Measurements from ENCODE around the gene BPIFB3. TPM values are rescaled to one million over a fixed set of nuclear protein-coding genes. Genes with fewer than 3 reads are reported as not detected.

Gene BPIFB3
- total and polyA plus RNA-seq, 11 donors: not detected

DNA sequence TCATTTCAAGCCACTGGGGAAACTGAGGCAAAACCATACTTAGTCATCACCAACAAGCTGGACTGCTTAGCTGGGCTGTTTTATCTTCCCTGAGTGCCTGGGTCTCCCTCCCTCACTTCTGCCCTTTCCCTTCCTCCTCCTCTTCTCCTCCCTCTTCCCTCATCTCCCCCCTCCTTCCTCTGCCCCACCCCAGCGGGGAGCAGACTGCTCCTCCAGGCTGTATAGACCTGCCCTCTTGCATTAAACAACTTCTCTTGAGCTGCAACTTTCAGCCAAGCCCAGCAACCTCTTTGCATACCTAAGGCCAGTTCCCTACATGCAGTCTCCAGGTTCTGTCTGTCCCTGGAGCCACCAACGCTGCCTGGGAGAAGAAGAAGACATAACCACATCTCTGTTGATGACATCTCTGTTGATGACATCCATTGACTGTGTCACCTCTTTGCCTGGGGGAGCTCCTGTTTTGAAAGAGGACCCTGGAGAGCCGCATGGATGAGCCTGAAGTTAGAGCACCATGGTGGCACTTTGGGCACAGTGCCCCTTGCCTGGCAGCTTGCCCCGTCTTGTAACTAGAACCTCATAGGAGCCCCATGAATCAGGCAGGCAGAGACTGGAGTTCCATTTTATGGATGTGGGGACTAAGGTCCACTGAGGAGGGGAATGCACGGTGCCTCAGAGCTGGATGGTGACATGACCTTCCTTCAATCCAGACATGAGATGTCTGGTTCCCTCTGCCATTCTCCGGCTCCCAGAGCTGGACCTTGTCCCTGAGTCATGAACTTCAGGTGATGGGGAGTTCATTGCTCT lies 30.1 kb upstream of the BPIFB3 start:
- H3K27ac ChIP-seq: no peak overlapping the region
- intact Hi-C loops (cut with DNase I): no loop called here
- WGBS, 4 donors: 68 to 76% (median 71%) methylated on average over 6 of the region's 6 CpGs
- TF ChIP-seq, protein P1, sequence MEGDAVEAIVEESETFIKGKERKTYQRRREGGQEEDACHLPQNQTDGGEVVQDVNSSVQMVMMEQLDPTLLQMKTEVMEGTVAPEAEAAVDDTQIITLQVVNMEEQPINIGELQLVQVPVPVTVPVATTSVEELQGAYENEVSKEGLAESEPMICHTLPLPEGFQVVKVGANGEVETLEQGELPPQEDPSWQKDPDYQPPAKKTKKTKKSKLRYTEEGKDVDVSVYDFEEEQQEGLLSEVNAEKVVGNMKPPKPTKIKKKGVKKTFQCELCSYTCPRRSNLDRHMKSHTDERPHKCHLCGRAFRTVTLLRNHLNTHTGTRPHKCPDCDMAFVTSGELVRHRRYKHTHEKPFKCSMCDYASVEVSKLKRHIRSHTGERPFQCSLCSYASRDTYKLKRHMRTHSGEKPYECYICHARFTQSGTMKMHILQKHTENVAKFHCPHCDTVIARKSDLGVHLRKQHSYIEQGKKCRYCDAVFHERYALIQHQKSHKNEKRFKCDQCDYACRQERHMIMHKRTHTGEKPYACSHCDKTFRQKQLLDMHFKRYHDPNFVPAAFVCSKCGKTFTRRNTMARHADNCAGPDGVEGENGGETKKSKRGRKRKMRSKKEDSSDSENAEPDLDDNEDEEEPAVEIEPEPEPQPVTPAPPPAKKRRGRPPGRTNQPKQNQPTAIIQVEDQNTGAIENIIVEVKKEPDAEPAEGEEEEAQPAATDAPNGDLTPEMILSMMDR (IDR thresholded peaks at IDR 0.05): no peak
- no peak for TF ChIP-seq POLR2A (IDR thresholded peaks at IDR 0.05)
- H3K36me3 ChIP-seq: no peaks in the 10 kb centered on the region
- peak in 1 of 5 donors; percentile 14 for DNase-seq
- no peaks in the 10 kb centered on the region for H3K9me3 ChIP-seq
- H3K4me1 ChIP-seq: no peaks in the 10 kb centered on the region
- H3K4me3 ChIP-seq: no peak overlapping the region
- ATAC-seq: no peak
- no peaks in the 10 kb centered on the region for H3K27me3 ChIP-seq

DNA sequence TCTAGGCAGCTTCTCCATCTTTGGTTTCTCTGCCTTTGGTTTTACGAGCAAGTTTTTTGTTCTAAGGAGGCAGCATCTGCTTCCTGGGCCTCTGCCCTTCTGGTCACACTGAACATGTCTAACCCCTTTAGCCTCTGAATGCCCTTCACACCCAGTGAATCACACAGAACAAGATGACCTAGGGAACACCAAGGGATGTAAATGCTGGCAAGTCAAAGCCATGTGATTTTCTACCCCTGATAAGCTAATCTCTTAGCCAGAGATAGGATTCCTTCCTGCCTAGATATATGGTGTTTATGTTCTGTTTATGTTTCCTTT lies 29.5 kb upstream of the BPIFB3 start:
- 57 to 68% (median 65%) methylated on average over 1 of the region's 1 CpG for WGBS, 4 donors
- DNase-seq (no peak), ATAC-seq (no peak)
- Histone ChIP-seq H3K4me3 (no peak overlapping the region), H3K9me3 (no peaks in the 10 kb centered on the region), H3K27ac (no peak overlapping the region), H3K4me1 (no peaks in the 10 kb centered on the region), H3K27me3 (no peaks in the 10 kb centered on the region), H3K36me3 (no peaks in the 10 kb centered on the region)
- intact Hi-C loops (cut with DNase I): no loop called here
- no peak for TF ChIP-seq POLR2A (IDR thresholded peaks at IDR 0.05)
- TF ChIP-seq, protein P1 (IDR thresholded peaks at IDR 0.05): no peak

DNA sequence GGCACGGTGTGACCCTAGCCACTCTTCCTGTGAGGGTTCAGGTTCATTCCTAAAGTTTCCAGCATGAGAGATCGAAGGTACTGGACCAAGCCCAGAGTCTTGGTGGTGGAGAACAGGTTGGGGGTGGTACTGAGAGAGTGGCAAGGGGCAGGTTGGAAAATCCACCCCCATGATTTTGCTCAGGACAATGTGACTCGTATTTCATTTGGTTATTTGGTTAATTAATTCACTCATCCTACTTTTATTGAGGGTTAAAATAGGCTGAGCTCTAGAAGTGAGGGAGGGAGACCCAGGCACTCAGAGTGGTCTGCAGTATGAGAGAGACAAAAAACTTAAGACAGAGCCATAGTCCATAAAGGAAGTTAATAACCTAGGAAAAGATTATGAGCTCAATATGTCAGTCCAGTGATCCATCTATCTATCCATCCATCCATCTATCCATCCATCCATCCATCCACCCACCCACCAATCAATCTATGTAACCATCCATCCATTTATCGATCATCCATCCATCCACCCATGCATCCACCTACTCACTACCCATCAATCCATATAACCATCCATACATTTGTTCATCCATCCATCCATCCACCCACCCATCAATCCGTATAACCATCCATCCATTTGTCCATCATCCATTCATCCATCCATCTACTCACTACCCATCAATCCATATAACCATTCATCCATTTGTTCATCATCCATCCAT lies 28.9 kb upstream of the BPIFB3 start:
- 64 to 76% (median 75%) methylated on average over 5 of the region's 5 CpGs for WGBS, 4 donors

DNA sequence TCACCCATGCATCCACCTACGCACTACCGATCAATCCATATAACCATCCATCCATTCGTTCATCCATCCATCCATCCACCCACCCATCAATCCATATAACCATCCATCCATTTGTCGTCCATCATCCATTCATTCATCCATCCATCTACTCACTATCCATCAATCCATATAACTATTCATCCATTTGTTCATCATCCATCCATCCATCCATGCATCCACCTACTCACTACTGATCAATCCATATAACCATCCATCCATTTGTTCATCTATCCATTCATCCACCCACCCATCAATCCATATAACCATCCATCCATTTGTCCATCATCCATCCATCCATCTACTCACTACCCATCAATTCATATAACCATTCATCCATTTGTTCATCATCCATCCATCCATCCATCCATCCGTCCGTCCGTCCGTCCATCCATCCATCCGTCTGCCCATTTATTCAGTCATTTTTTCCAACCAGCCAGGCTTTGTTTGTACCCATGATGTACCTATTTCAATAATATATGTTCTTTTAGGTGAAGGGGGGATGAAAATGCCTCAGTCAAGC lies 28.3 kb upstream of the BPIFB3 start:
- H3K36me3 ChIP-seq: no peaks in the 10 kb centered on the region
- intact Hi-C loops (cut with DNase I): no loop called here
- H3K27me3 ChIP-seq: no peaks in the 10 kb centered on the region
- TF ChIP-seq POLR2A (IDR thresholded peaks at IDR 0.05): no peak
- H3K4me1 ChIP-seq: no peaks in the 10 kb centered on the region
- 50 to 90% (median 54%) methylated on average over 9 of the region's 9 CpGs for WGBS, 4 donors
- no peak overlapping the region for H3K27ac ChIP-seq
- ATAC-seq (no peak), DNase-seq (no peak)
- no peak overlapping the region for H3K4me3 ChIP-seq
- H3K9me3 ChIP-seq: no peaks in the 10 kb centered on the region

More for the DNA sequence above, 28.9 kb upstream of the BPIFB3 start:
- intact Hi-C loops (cut with DNase I): no loop called here
- no peaks in the 10 kb centered on the region for H3K36me3 ChIP-seq
- no peaks in the 10 kb centered on the region for H3K4me1 ChIP-seq
- TF ChIP-seq, protein P1 (IDR thresholded peaks at IDR 0.05): no peak
- TF ChIP-seq POLR2A (IDR thresholded peaks at IDR 0.05): no peak
- DNase-seq (no peak), ATAC-seq (no peak)
- no peak overlapping the region for H3K27ac ChIP-seq
- H3K27me3 ChIP-seq: no peaks in the 10 kb centered on the region
- no peaks in the 10 kb centered on the region for H3K9me3 ChIP-seq
- H3K4me3 ChIP-seq: no peak overlapping the region

Measured in heart left ventricle (tissue), 16 donors.